SU-DHL-6 (cell line): Measurements from ENCODE around the gene IRF1.

Experiments
- H2AFZ ChIP-seq: fragments of 200-600 bp; sonication (generic); 2 replicates; pipeline ENCODE4 v1.6.1; 2014; ENCODE audit warnings: low read depth, mild to moderate bottlenecking, moderate library complexity, mixed read lengths, antibody characterized with exemption, low read length; ENCODE audit not compliant: severe bottlenecking
- H3F3A ChIP-seq: fragments of 200-600 bp; shearing (Covaris generic); 2 replicates; pipeline ENCODE4 v1.6.0; 2016; ENCODE audit warnings: antibody characterized with exemption, mild to moderate bottlenecking; ENCODE audit not compliant: insufficient read depth
- H3K27ac ChIP-seq: fragments of 200-600 bp; sonication (generic); 2 replicates; pipeline ENCODE4 v1.5.1; 2016; ENCODE audit warnings: low read depth, mild to moderate bottlenecking, low read length, moderate library complexity, mixed read lengths
- H3K27me3 ChIP-seq: fragments of 200-600 bp; sonication (generic), shearing (Covaris generic); 2 replicates; pipeline ENCODE4 v1.6.0; 2014; ENCODE audit warnings: mild to moderate bottlenecking, low read length
- H3K36me3 ChIP-seq: fragments of 200-600 bp; sonication (generic); 2 replicates; pipeline ENCODE4 v1.6.1; 2014; ENCODE audit warnings: mild to moderate bottlenecking, low read length, mixed read lengths
- H3K4me2 ChIP-seq: fragments of 300-600, 200-600 bp; shearing (Covaris generic), sonication (generic); 2 replicates; pipeline ENCODE4 v1.6.0; 2014; ENCODE audit warnings: low read length, low read depth, mild to moderate bottlenecking; ENCODE audit not compliant: poor library complexity, severe bottlenecking
- H3K4me3 ChIP-seq: fragments of 200-600 bp; sonication (generic); 2 replicates; pipeline ENCODE4 v1.5.1; 2014; ENCODE audit warnings: antibody characterized with exemption, low read length, mild to moderate bottlenecking, mixed read lengths; ENCODE audit not compliant: insufficient read depth, poor library complexity, severe bottlenecking
- H3K79me2 ChIP-seq: fragments of 200-600 bp; sonication (generic); 2 replicates; pipeline ENCODE4 v1.6.1; 2014; ENCODE audit warnings: mild to moderate bottlenecking, low read length, moderate library complexity; ENCODE audit not compliant: insufficient read depth
- H3K9ac ChIP-seq: fragments of 200-600 bp; sonication (generic); 2 replicates; pipeline ENCODE4 v1.7.0; 2014; ENCODE audit warnings: mild to moderate bottlenecking, low read length
- H3K9me2 ChIP-seq: fragments of 200-600 bp; sonication (generic); replicated peaks from 2 replicates; pipeline ENCODE4 v1.6.1; 2014; ENCODE audit warnings: low read length; ENCODE audit not compliant: insufficient read depth
- H3K9me3 ChIP-seq: fragments of 200-600 bp; sonication (generic); 2 replicates; pipeline ENCODE4 v1.6.1; 2014; ENCODE audit warnings: low read length, mixed read lengths; ENCODE audit not compliant: insufficient read depth
- H4K20me1 ChIP-seq: fragments of 200-600 bp; sonication (generic); 2 replicates; pipeline ENCODE4 v1.6.1; 2014; ENCODE audit warnings: low read depth, mild to moderate bottlenecking, antibody characterized with exemption, low read length, moderate library complexity, mixed read lengths
- EZH2phosphoT487 ChIP-seq: fragments of 200-600 bp; sonication (generic), shearing (Covaris generic); conservative IDR thresholded peaks from 2 replicates; pipeline ENCODE4 v1.6.1; 2018; ENCODE audit warnings: mild to moderate bottlenecking, antibody characterized with exemption, low read length, moderate library complexity, mixed read lengths
- TF ChIP-seq, protein P1 (sequence below): fragments of 200-600 bp; sonication (generic); IDR thresholded peaks from one replicate; pipeline ENCODE4 v1.5.1; 2017; ENCODE audit warnings: antibody characterized with exemption, mild to moderate bottlenecking, low read length, moderate library complexity; ENCODE audit not compliant: insufficient read depth, poor library complexity, severe bottlenecking

Gene IRF1

DNA sequence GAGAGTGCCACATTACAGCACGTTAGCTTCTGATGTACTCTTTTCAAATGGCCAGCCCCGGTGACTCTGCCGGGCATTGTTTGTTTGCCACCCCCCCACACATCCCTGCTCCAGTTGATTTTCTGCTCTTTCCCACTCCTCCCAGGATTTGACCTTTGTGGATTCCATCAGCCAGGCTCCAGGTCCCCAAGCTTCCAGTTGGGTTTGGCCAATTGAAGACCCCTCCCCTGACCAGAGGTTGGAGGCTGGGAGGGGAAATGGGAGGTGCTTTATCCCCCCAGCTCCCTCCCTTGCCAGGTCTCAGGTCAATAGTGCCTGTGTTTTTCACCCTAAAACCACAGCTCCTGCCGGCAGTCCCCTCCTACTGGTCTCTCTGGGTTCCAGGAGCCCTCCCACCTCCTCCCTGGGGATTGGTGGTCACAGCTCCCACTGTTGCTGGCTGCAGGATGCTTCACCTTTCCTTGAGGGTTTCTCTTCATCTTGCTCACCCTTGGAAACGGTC is 34.9 kb downstream of the IRF1 start:
- Histone ChIP-seq H3K79me2 (no peaks in the 10 kb centered on the region), H3K4me2 (no peak overlapping the region), H3K9ac (no peak overlapping the region), H2AFZ (no peak overlapping the region), H3F3A (no peaks in the 10 kb centered on the region), H3K9me2 (no peaks in the 10 kb centered on the region), H3K4me3 (no peak overlapping the region), H3K27me3 (no peaks in the 10 kb centered on the region), H3K27ac (no peak overlapping the region), H4K20me1 (no peaks in the 10 kb centered on the region), H3K9me3 (no peaks in the 10 kb centered on the region), H3K36me3 (no peaks in the 10 kb centered on the region)
- TF ChIP-seq EZH2phosphoT487 = no peak
- TF ChIP-seq, protein P1, sequence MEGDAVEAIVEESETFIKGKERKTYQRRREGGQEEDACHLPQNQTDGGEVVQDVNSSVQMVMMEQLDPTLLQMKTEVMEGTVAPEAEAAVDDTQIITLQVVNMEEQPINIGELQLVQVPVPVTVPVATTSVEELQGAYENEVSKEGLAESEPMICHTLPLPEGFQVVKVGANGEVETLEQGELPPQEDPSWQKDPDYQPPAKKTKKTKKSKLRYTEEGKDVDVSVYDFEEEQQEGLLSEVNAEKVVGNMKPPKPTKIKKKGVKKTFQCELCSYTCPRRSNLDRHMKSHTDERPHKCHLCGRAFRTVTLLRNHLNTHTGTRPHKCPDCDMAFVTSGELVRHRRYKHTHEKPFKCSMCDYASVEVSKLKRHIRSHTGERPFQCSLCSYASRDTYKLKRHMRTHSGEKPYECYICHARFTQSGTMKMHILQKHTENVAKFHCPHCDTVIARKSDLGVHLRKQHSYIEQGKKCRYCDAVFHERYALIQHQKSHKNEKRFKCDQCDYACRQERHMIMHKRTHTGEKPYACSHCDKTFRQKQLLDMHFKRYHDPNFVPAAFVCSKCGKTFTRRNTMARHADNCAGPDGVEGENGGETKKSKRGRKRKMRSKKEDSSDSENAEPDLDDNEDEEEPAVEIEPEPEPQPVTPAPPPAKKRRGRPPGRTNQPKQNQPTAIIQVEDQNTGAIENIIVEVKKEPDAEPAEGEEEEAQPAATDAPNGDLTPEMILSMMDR = no peak

GRCh38 chr5:132454361-132454760 is 36.2 kb downstream of the IRF1 start:
- H3K9ac ChIP-seq = no peak overlapping the region
- no peaks in the 10 kb centered on the region for H3K9me2 ChIP-seq
- no peaks in the 10 kb centered on the region for H3K9me3 ChIP-seq
- H3K27ac ChIP-seq = no peak overlapping the region
- no peak overlapping the region for H3K4me3 ChIP-seq
- no peaks in the 10 kb centered on the region for H3K79me2 ChIP-seq
- no peaks in the 10 kb centered on the region for H3K36me3 ChIP-seq
- no peaks in the 10 kb centered on the region for H3K27me3 ChIP-seq
- no peaks in the 10 kb centered on the region for H4K20me1 ChIP-seq
- H3K4me2 ChIP-seq = no peak overlapping the region
- H3F3A ChIP-seq = no peaks in the 10 kb centered on the region
- TF ChIP-seq EZH2phosphoT487 = no peak
- TF ChIP-seq, protein P1 = no peak
- H2AFZ ChIP-seq = no peak overlapping the region

GRCh38 chr5:132451387-132451786 is 39.2 kb downstream of the IRF1 start:
- no peak for TF ChIP-seq EZH2phosphoT487
- TF ChIP-seq, protein P1 = no peak
- Histone ChIP-seq H3K36me3 (no peaks in the 10 kb centered on the region), H3K4me3 (no peak overlapping the region), H3K27me3 (no peaks in the 10 kb centered on the region), H3K4me2 (no peak overlapping the region), H3K27ac (no peak overlapping the region), H3F3A (no peaks in the 10 kb centered on the region), H3K9me3 (no peaks in the 10 kb centered on the region), H2AFZ (no peak overlapping the region), H3K79me2 (no peaks in the 10 kb centered on the region), H3K9ac (no peak overlapping the region), H4K20me1 (no peaks in the 10 kb centered on the region), H3K9me2 (no peaks in the 10 kb centered on the region)

DNA sequence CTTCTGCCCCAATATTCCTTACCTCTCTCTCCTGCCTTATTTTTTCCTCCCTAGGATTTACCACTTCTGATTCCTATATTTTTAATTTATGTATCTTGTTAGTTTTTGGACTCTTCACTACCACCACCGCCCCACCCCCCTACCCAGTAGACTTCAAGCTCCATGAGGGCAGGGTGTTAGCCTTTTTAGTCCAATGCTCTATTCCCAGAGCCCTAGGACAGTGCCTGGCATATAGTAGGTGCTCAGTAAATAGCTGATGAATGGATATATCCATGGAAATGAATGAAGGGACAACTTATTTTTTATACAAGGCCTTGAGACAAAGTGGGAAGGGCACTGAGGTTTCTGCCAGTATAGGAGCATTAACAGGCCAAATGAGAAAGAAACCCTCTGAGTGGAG is 41.5 kb downstream of the IRF1 start:
- no peaks in the 10 kb centered on the region for H3K36me3 ChIP-seq
- no peak overlapping the region for H3K4me2 ChIP-seq
- H3K27me3 ChIP-seq = no peaks in the 10 kb centered on the region
- no peaks in the 10 kb centered on the region for H4K20me1 ChIP-seq
- H3K9me3 ChIP-seq = no peaks in the 10 kb centered on the region
- H3K9me2 ChIP-seq = no peaks in the 10 kb centered on the region
- TF ChIP-seq, protein P1 = no peak
- no peak for TF ChIP-seq EZH2phosphoT487
- H3K9ac ChIP-seq = no peak overlapping the region
- no peak overlapping the region for H2AFZ ChIP-seq
- no peaks in the 10 kb centered on the region for H3K79me2 ChIP-seq
- H3K27ac ChIP-seq = no peak overlapping the region
- no peak overlapping the region for H3K4me3 ChIP-seq
- no peaks in the 10 kb centered on the region for H3F3A ChIP-seq
